Neural cell (in vitro differentiated cells): ENCODE results near the gene ALDH3A2. TPM values are rescaled to one million over a fixed set of nuclear protein-coding genes. Genes with fewer than 3 reads are reported as not detected.

Source experiments
- H2AFZ ChIP-seq: fragments of 200-600, 300-800 bp; sonication (generic), shearing (Covaris generic); 2 replicates; pipeline ENCODE4 v1.6.0; 2014; ENCODE audit warnings: low read depth, mild to moderate bottlenecking, antibody characterized with exemption, low read length, moderate library complexity
- H3F3A ChIP-seq: fragments of 200-600 bp; shearing (Covaris generic); 2 replicates; pipeline ENCODE4 v1.6.1; 2016; ENCODE audit warnings: mild to moderate bottlenecking, moderate library complexity, mixed read lengths, antibody characterized with exemption, low read length; ENCODE audit not compliant: insufficient read depth, poor library complexity, severe bottlenecking
- H3K27ac ChIP-seq: fragments of 200-600, 300-800 bp; sonication (generic), shearing (Covaris generic); 2 replicates; pipeline ENCODE4 v1.5.1; 2014; ENCODE audit warnings: mild to moderate bottlenecking, low read length, moderate library complexity
- H3K27me3 ChIP-seq: fragments of 300-800, 200-600 bp; sonication (generic), shearing (Covaris generic); 2 replicates; pipeline ENCODE4 v1.6.0; 2014; ENCODE audit warnings: mild to moderate bottlenecking, low read depth, low read length, moderate library complexity; ENCODE audit not compliant: insufficient read depth
- H3K36me3 ChIP-seq: fragments of 300-800, 200-600 bp; sonication (generic), shearing (Covaris generic); 2 replicates; pipeline ENCODE4 v1.5.1; 2014; ENCODE audit warnings: mild to moderate bottlenecking, antibody characterized with exemption, low read length, moderate library complexity; ENCODE audit not compliant: insufficient read depth
- H3K4me2 ChIP-seq: fragments of 300-800, 200-600 bp; sonication (generic), shearing (Covaris generic); 2 replicates; pipeline ENCODE4 v1.6.0; 2014; ENCODE audit warnings: mild to moderate bottlenecking, low read length
- H3K4me3 ChIP-seq: fragments of 300-800, 200-600 bp; sonication (generic), shearing (Covaris generic); 2 replicates; pipeline ENCODE4 v1.5.1; 2014; ENCODE audit warnings: mild to moderate bottlenecking, low read length, moderate library complexity
- H3K79me2 ChIP-seq: fragments of 200-600 bp; shearing (Covaris generic); replicated peaks from 2 replicates; pipeline ENCODE4 v1.6.0; 2014; ENCODE audit warnings: mild to moderate bottlenecking, low read length, moderate library complexity; ENCODE audit not compliant: insufficient read depth
- H3K9ac ChIP-seq: fragments of 300-800, 200-600 bp; sonication (generic), shearing (Covaris generic); 2 replicates; pipeline ENCODE4 v1.6.1; 2016; ENCODE audit warnings: mild to moderate bottlenecking, low read length, mixed read lengths
- H3K9me2 ChIP-seq: fragments of 200-600 bp; shearing (Covaris generic); 2 replicates; pipeline ENCODE4 v1.6.1; 2016; ENCODE audit warnings: mild to moderate bottlenecking, low read length, mixed read lengths; ENCODE audit not compliant: insufficient read depth
- H3K9me3 ChIP-seq: fragments of 200-600, 300-800 bp; sonication (generic), shearing (Covaris generic); 2 replicates; pipeline ENCODE4 v1.6.1; 2016; ENCODE audit warnings: mild to moderate bottlenecking, mixed run types, low read length, moderate library complexity, mixed read lengths
- H4K20me1 ChIP-seq: fragments of 200-600 bp; shearing (Covaris generic); 2 replicates; pipeline ENCODE4 v1.6.1; 2016; ENCODE audit warnings: mild to moderate bottlenecking, mixed run types; ENCODE audit not compliant: insufficient read depth
- CTCF ChIP-seq: fragments of 450-650 bp; IDR thresholded peaks from 2 replicates; pipeline ENCODE4 v1.5.1; 2014; ENCODE audit warnings: antibody characterized with exemption, mild to moderate bottlenecking, moderate library complexity; ENCODE audit not compliant: poor library complexity, severe bottlenecking
- EP300 ChIP-seq: fragments of 450-650 bp; conservative IDR thresholded peaks from 2 replicates; pipeline ENCODE4 v1.6.1; 2014; ENCODE audit warnings: antibody characterized with exemption, mild to moderate bottlenecking, moderate library complexity; ENCODE audit not compliant: poor library complexity, severe bottlenecking
- EZH2 ChIP-seq: fragments of 200-600, 300-800 bp; shearing (Covaris generic), sonication (generic); IDR thresholded peaks from 2 replicates; pipeline ENCODE4 v1.6.1; 2014; ENCODE audit warnings: antibody characterized with exemption, low read length, borderline replicate concordance, mild to moderate bottlenecking; ENCODE audit not compliant: insufficient read depth, poor library complexity, severe bottlenecking
- MXI1 ChIP-seq: fragments of 450-650 bp; conservative IDR thresholded peaks from 2 replicates; pipeline ENCODE4 v1.6.1; 2014; ENCODE audit warnings: antibody characterized with exemption, mild to moderate bottlenecking; ENCODE audit not compliant: poor library complexity, severe bottlenecking
- POLR2AphosphoS5 ChIP-seq: IDR thresholded peaks from 2 replicates; pipeline ENCODE4 v1.6.1; 2012
- RAD21 ChIP-seq: fragments of 450-650 bp; conservative IDR thresholded peaks from 2 replicates; pipeline ENCODE4 v1.6.1; 2014; ENCODE audit warnings: antibody characterized with exemption, mild to moderate bottlenecking, moderate library complexity
- REST ChIP-seq: IDR thresholded peaks from 2 replicates; pipeline ENCODE4 v1.6.1; 2012; ENCODE audit warnings: borderline replicate concordance
- SMC3 ChIP-seq: fragments of 450-650 bp; conservative IDR thresholded peaks from 2 replicates; pipeline ENCODE4 v1.6.1; 2014; ENCODE audit warnings: antibody characterized with exemption, mild to moderate bottlenecking, moderate library complexity; ENCODE audit not compliant: poor library complexity
- TAF1 ChIP-seq: IDR thresholded peaks from 2 replicates; pipeline ENCODE4 v1.6.1; 2012; ENCODE audit warnings: low read depth
- polyA plus RNA-seq: library from polyadenylated mRNA; depleted of rRNA; stranded (reverse); fragments of >200 nt; gene quantifications from 2 replicates; pipeline ENCODE4 v1.2.3, GENCODE V29; 2014

The ALDH3A2 gene
- polyA plus RNA-seq, 1 donor from 2014 or later: 51.2 TPM

- Histone ChIP-seq H4K20me1 (no peaks in the 10 kb centered on the region), H3K9ac (no peak overlapping the region), H3K9me2 (no peaks in the 10 kb centered on the region), H2AFZ (no peak overlapping the region), H3K79me2 (no peaks in the 10 kb centered on the region), H3F3A (no peaks in the 10 kb centered on the region), H3K36me3 (no peaks in the 10 kb centered on the region), H3K27ac (no peak overlapping the region), H3K4me2 (no peak overlapping the region), H3K9me3 (no peaks in the 10 kb centered on the region), H3K27me3 (no peaks in the 10 kb centered on the region), H3K4me3 (no peak overlapping the region)
- TF ChIP-seq RAD21 (no peak), CTCF (no peak)
Observed at GRCh38 chr17:19708431-19709175, 60.1 kb downstream of the ALDH3A2 start.

GRCh38 chr17:19709841-19710240 is 61.3 kb downstream of the ALDH3A2 start:
- Histone ChIP-seq H3F3A (no peaks in the 10 kb centered on the region), H3K36me3 (no peaks in the 10 kb centered on the region), H3K9me2 (no peaks in the 10 kb centered on the region)

More at GRCh38 chr17:19709841-19710240, 61.3 kb downstream of the ALDH3A2 start:
- H2AFZ ChIP-seq: no peak overlapping the region
- no peaks in the 10 kb centered on the region for H3K79me2 ChIP-seq
- no peaks in the 10 kb centered on the region for H4K20me1 ChIP-seq
- no peak overlapping the region for H3K4me2 ChIP-seq
- no peak overlapping the region for H3K27ac ChIP-seq
- H3K9me3 ChIP-seq: no peaks in the 10 kb centered on the region
- TF ChIP-seq EZH2 (no peak), SMC3 (no peak), CTCF (no peak), MXI1 (no peak), POLR2AphosphoS5 (no peak), REST (no peak), TAF1 (no peak), EP300 (no peak), RAD21 (no peak)
- no peak overlapping the region for H3K4me3 ChIP-seq
- H3K27me3 ChIP-seq: no peaks in the 10 kb centered on the region
- H3K9ac ChIP-seq: no peak overlapping the region
